Naive thymus-derived CD4-positive, alpha-beta T cell (primary cell): Measurements from ENCODE around the gene TOP3A. TPM values are rescaled to one million over a fixed set of nuclear protein-coding genes. Genes with fewer than 3 reads are reported as not detected.

Experiments
- ATAC-seq: fragments of 150-1000 bp; cut with Tn5 transposase; 2 replicates; pipeline ENCODE4 v1.10.0; 2021; ENCODE audit warnings: mild to moderate bottlenecking, moderate library complexity
- CTCF ChIA-PET: fragments of 350-600 bp; sonication (Branson Sonifier 250); formaldehyde crosslinking; loops from one replicate; lab custom pipeline; 2021; ENCODE audit warnings: antibody characterized with exemption; lab: Charles Lee
- POLR2A ChIA-PET: fragments of 350-600 bp; sonication (Branson Sonifier 250); formaldehyde crosslinking; loops from one replicate; lab custom pipeline; 2021; ENCODE audit warnings: antibody characterized with exemption, inconsistent platforms; lab: Charles Lee
- DNase-seq, 9 donors: peaks; one replicate each; pipeline versions ENCODE4 v3.0.0 to v3.0.0-alpha.2; 2020 to 2022; ENCODE audit warnings: mixed read lengths in 1 of 9
- H3K27ac ChIP-seq: one replicate; pipeline ENCODE4 v1.7.0; 2013; ENCODE audit warnings: mild to moderate bottlenecking, low read depth, low read length, moderate library complexity
- H3K27me3 ChIP-seq, 2 donors: one replicate each; pipeline ENCODE4 v1.7.0; 2013; ENCODE audit warnings: low read length in 2 of 2, mild to moderate bottlenecking in 2 of 2, moderate library complexity in 2 of 2; ENCODE audit not compliant: control insufficient read depth in 2 of 2, insufficient read depth in 2 of 2
- H3K36me3 ChIP-seq, 3 experiments: 1 replicate in 2 of 3; 2 replicates in 1 of 3; pipeline ENCODE4 v1.7.0; 2013; ENCODE audit warnings: low read length in 3 of 3, mild to moderate bottlenecking in 3 of 3, moderate library complexity in 1 of 3; ENCODE audit not compliant: insufficient read depth in 3 of 3, control insufficient read depth in 2 of 3
- H3K4me1 ChIP-seq, 2 donors: one replicate each; pipeline ENCODE4 v1.7.0; 2013; ENCODE audit warnings: low read length in 2 of 2, mild to moderate bottlenecking in 2 of 2, moderate library complexity in 1 of 2; ENCODE audit not compliant: control insufficient read depth in 2 of 2, insufficient read depth in 2 of 2
- H3K4me3 ChIP-seq: 2 replicates; pipeline ENCODE4 v1.7.0; 2013; ENCODE audit warnings: mild to moderate bottlenecking, low read length
- H3K9me3 ChIP-seq, 3 experiments: 1 replicate in 2 of 3; 2 replicates in 1 of 3; pipeline ENCODE4 v1.7.0; 2013; ENCODE audit warnings: low read length in 3 of 3; ENCODE audit not compliant: control insufficient read depth in 2 of 3
- H3K27ac Mint-ChIP-seq, 9 donors: one replicate each; pipeline ENCODE4 v1.8.0; 2020 to 2022; ENCODE audit warnings: mixed read lengths in 9 of 9, mild to moderate bottlenecking in 8 of 9, moderate library complexity in 5 of 9, inconsistent platforms in 2 of 9
- H3K27me3 Mint-ChIP-seq, 5 donors: one replicate each; pipeline ENCODE4 v1.8.0; 2021 to 2022; ENCODE audit warnings: mixed read lengths in 5 of 5, mild to moderate bottlenecking in 1 of 5
- H3K36me3 Mint-ChIP-seq, 5 donors: one replicate each; pipeline ENCODE4 v1.8.0; 2020 to 2022; ENCODE audit warnings: mixed read lengths in 5 of 5, mild to moderate bottlenecking in 3 of 5, inconsistent platforms in 1 of 5
- H3K4me1 Mint-ChIP-seq, 7 donors: one replicate each; pipeline ENCODE4 v1.8.0; 2020 to 2022; ENCODE audit warnings: mixed read lengths in 7 of 7, mild to moderate bottlenecking in 3 of 7, inconsistent platforms in 1 of 7
- H3K4me3 Mint-ChIP-seq, 10 donors: one replicate each; pipeline ENCODE4 v1.8.0; 2020 to 2022; ENCODE audit warnings: mild to moderate bottlenecking in 10 of 10, mixed read lengths in 10 of 10, moderate library complexity in 6 of 10, inconsistent platforms in 2 of 10
- H3K9me3 Mint-ChIP-seq, 11 donors: one replicate each; pipeline ENCODE4 v1.8.0; 2020 to 2022; ENCODE audit warnings: mixed read lengths in 11 of 11, mild to moderate bottlenecking in 4 of 11, inconsistent platforms in 1 of 11, moderate library complexity in 1 of 11
- intact Hi-C, 2 donors: fragments of 100-400 bp; cut with micrococcal nuclease; formaldehyde crosslinking; loops; one replicate each; pipeline ENCODE4 v1.15.1; 2023
- polyA plus RNA-seq, 2 donors: library from polyadenylated mRNA; unstranded; fragments of 300-500 nt; fragmentation: Illumina TruSeq; gene quantifications; one replicate each; pipeline ENCODE4 v1.2.3, GENCODE V29; 2021
- total RNA-seq, 6 experiments: library from RNA in 5 of 6; stranded (reverse) in 5 of 6; gene quantifications; 1 replicate in 5 of 6; 2 replicates in 1 of 6; pipeline ENCODE4 v1.2.3 and lab custom pipeline; 2021 to 2026

Gene TOP3A
- total RNA-seq (10 to 100 TPM; 39.0 to 74.9 (median 43.6) TPM), polyA plus RNA-seq (10 to 100 TPM; 13.7 to 30.8 TPM), total RNA-seq (lab: John Stamatoyannopoulos, UW) (47.4 reads per million, percentile 70 among the genes with 10 or more reads in this experiment)

GRCh38 chr17:18314731-18315561 is at the start of gene TOP3A, which contains the start of gene SMCR8:
TOP3A (minus strand) TSS chr17:18314994; CDS start chr17:18314778, 216 bp downstream.
SMCR8 (plus strand) TSS chr17:18315293; CDS start chr17:18315790, 497 bp downstream.
- intact Hi-C loops: loop anchor here (1.0 to 10.0 kb wide), 15 partner anchors 47 to 1663 kb away; partner anchors contain the start of genes ALKBH5 (in 2 of the 2), ATPAF2 (in 2 of the 2), GID4 (in 2 of the 2) and LLGL1 (in 2 of the 2)
- peaks cover 0 to 2% (median 0%) of the 10 kb centered on the region in 5 donors for H3K27me3 Mint-ChIP-seq
- no peaks in the 10 kb centered on the region for H3K27me3 ChIP-seq
- peak within 1 kb of the TSS; percentile 95 for H3K4me3 ChIP-seq
- H3K4me1 Mint-ChIP-seq: peaks cover 61 to 88% (median 83%) of the 10 kb centered on the region in 7 donors
- ChIA-PET POLR2A (interaction anchor here (0.6 to 1.5 kb wide), 6 partner anchors 47 to 1063 kb away, joined by 3 to 5 read pairs (median 4); partner anchors contain the start of genes MAPK7, MIEF2 and SHMT1), CTCF (interaction anchor here (0.6 to 1.5 kb wide), 2 partner anchors 48 to 228 kb away, joined by 3 to 4 read pairs; partner anchors contain the start of gene SHMT1)
- H3K27ac ChIP-seq: peak within 1 kb of the TSS; percentile 93
- DNase-seq (peak; percentile 86 to 99 (median 98)), ATAC-seq (peak; percentile 96)
- peaks cover 0 to 33% (median 4%) of the 10 kb centered on the region in 3 experiments for H3K36me3 ChIP-seq
- peak within 1 kb of the TSS; percentile 92 to 99 (median 95) for H3K27ac Mint-ChIP-seq
- H3K4me1 ChIP-seq: peaks cover 50 to 54% of the 10 kb centered on the region in 2 donors
- no peaks in the 10 kb centered on the region for H3K9me3 ChIP-seq
- H3K4me3 Mint-ChIP-seq: peak within 1 kb of the TSS; percentile 89 to 98 (median 93)
- H3K9me3 Mint-ChIP-seq: peaks cover 0 to 8% (median 0%) of the 10 kb centered on the region in 11 donors
- H3K36me3 Mint-ChIP-seq: peaks cover 4 to 36% (median 18%) of the 10 kb centered on the region in 5 donors

- ChIA-PET POLR2A (interaction anchor here (1.3 kb wide), 1 partner anchor 49 kb away, joined by 3 read pairs; the partner anchor contains the start of genes SMCR8 and TOP3A), CTCF (no interaction called here)
- Histone ChIP-seq H3K9me3 (no peaks in the 10 kb centered on the region), H3K36me3 (no peaks in the 10 kb centered on the region), H3K4me1 (peaks cover 8 to 9% of the 10 kb centered on the region in 2 donors), H3K27me3 (no peaks in the 10 kb centered on the region), H3K4me3 (no peak overlapping the region), H3K27ac (no peak overlapping the region)
- peak overlapping the region in 2 of 10 donors; percentile 18 to 38 for H3K4me3 Mint-ChIP-seq
- H3K36me3 Mint-ChIP-seq: no peaks in the 10 kb centered on the region
- no peak for DNase-seq
- no peak for ATAC-seq
- H3K27me3 Mint-ChIP-seq: peaks cover 0 to 3% (median 0%) of the 10 kb centered on the region in 5 donors
- no peak overlapping the region for H3K27ac Mint-ChIP-seq
- intact Hi-C loops: loop anchor here in 1 of 2 donors (5.0 kb wide), 1 partner anchor 47 kb away; the partner anchor contains the start of gene SMCR8
- peaks cover 10 to 27% (median 18%) of the 10 kb centered on the region in 7 donors for H3K4me1 Mint-ChIP-seq
- H3K9me3 Mint-ChIP-seq: peaks cover 0 to 2% (median 0%) of the 10 kb centered on the region in 11 donors
Measured at GRCh38 chr17:18364166-18364565, 49.4 kb upstream of the TOP3A start.

DNA sequence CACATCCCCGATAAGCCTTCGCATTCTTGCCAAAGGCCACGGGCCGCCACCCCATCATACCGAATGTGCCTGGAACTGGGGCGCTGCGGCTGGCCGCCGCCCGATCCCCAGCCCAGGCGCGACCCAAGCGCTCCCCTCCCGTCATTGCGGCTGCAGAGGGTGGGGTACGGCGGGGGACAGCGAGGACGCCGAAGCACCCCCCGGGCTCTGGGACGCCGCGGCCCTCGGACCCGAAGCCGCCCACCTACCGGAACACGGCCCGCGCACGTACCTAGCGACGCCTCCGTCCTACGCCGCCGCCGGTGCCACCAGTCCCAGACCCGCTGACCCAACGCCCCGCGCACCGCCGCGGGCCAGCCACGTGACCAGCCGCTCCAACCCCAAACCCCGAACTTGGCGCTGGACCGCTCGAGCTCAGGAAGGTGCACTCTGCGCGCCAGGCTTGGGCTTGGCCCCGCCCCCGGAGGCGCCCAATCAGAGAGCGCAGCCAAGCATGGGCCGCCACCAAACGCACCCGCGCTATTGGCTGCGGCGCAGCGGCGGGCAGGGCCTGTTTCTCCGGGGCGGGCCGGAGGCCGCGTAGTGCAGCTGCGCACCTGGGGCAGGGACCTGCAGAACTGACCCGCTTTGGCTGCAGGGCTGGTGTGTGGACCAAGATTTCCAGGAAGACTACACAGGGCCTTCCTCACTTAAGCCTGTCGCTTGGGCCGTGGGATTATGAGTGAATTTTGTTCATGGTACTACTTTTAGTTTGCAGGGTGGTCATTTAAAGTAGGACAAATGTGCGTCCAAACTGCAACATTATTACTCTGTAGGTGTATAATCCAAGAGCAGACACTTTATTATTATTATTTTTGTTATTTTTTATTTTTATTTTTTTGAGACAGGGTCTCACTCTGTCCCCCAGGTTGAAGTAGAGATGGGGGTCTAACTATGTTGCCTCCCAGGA is 48.6 kb upstream of the TOP3A start, which contains the start of gene SHMT1:
Gene SHMT1 (minus strand): TSS at position 450 of the 949 bp plus-strand sequence. CDS start 7,569 bp downstream, outside the sequence.
- no peaks in the 10 kb centered on the region for H3K36me3 Mint-ChIP-seq
- H3K27me3 Mint-ChIP-seq: peaks cover 0 to 1% (median 0%) of the 10 kb centered on the region in 5 donors
- CTCF ChIA-PET: interaction anchor here (1.1 kb wide), 1 partner anchor 48 kb away, joined by 4 read pairs; the partner anchor contains the start of genes SMCR8 and TOP3A

GRCh38 chr17:18362698-18363100 is 47.9 kb upstream of the TOP3A start:
- Mint-ChIP-seq H3K9me3 (no peaks in the 10 kb centered on the region), H3K36me3 (no peaks in the 10 kb centered on the region), H3K27ac (peak overlapping the region in 7 of 9 donors; percentile 40 to 86 (median 77)), H3K4me3 (peak overlapping the region; percentile 85 to 96 (median 92)), H3K4me1 (peaks cover 10 to 27% (median 18%) of the 10 kb centered on the region in 7 donors), H3K27me3 (no peaks in the 10 kb centered on the region)
- intact Hi-C loops: loop anchor here (2.0 to 5.0 kb wide), 3 partner anchors 45 to 102 kb away; partner anchors contain the start of genes SMCR8 (in 2 of the 2), MIEF2 (in 1 of the 2) and TOP3A (in 1 of the 2)
- no peak for ATAC-seq
- peaks cover 8 to 9% of the 10 kb centered on the region in 2 donors for H3K4me1 ChIP-seq
- no peaks in the 10 kb centered on the region for H3K27me3 ChIP-seq
- ChIA-PET CTCF (interaction anchor here (1.1 kb wide), 1 partner anchor 48 kb away, joined by 4 read pairs; the partner anchor contains the start of genes SMCR8 and TOP3A), POLR2A (interaction anchor here (0.6 to 1.1 kb wide), 4 partner anchors 15 to 48 kb away, joined by 3 to 5 read pairs (median 3); partner anchors contain the start of genes SMCR8 and TOP3A)
- peak overlapping the region; percentile 83 for H3K4me3 ChIP-seq
- H3K9me3 ChIP-seq: no peaks in the 10 kb centered on the region
- peak overlapping the region; percentile 65 for H3K27ac ChIP-seq
- H3K36me3 ChIP-seq: no peaks in the 10 kb centered on the region
- peak in 3 of 9 donors; percentile 8 to 18 (median 16) for DNase-seq

More for the DNA sequence above, 48.6 kb upstream of the TOP3A start, which contains the start of gene SHMT1:
- Histone ChIP-seq H3K27ac (peak within 1 kb of the TSS; percentile 65), H3K9me3 (no peaks in the 10 kb centered on the region), H3K4me3 (peak within 1 kb of the TSS; percentile 83), H3K36me3 (no peaks in the 10 kb centered on the region), H3K4me1 (peaks cover 8 to 9% of the 10 kb centered on the region in 2 donors), H3K27me3 (no peaks in the 10 kb centered on the region)
- Mint-ChIP-seq H3K4me1 (peaks cover 10 to 27% (median 18%) of the 10 kb centered on the region in 7 donors), H3K4me3 (peak within 1 kb of the TSS; percentile 85 to 96 (median 92)), H3K27ac (peak within 1 kb of the TSS; percentile 44 to 87 (median 81)), H3K9me3 (peaks cover 0 to 2% (median 0%) of the 10 kb centered on the region in 11 donors)
- ATAC-seq (peak; percentile 100), DNase-seq (peak; percentile 83 to 95 (median 88))
- intact Hi-C loops: loop anchor here (2.0 to 5.0 kb wide), 3 partner anchors 46 to 103 kb away; partner anchors contain the start of genes SMCR8 (in 2 of the 2), MIEF2 (in 1 of the 2) and TOP3A (in 1 of the 2)
- POLR2A ChIA-PET: interaction anchor here (0.6 to 1.3 kb wide), 4 partner anchors 15 to 49 kb away, joined by 3 to 5 read pairs (median 3); partner anchors contain the start of genes SMCR8 and TOP3A
